ENCODE data around the gene RIPPLY2.
A peak's percentile ranks its signal among the peaks of the same experiment; 100 is the strongest.

RIPPLY2 gene

GRCh38 chr6:83853178-83854000 is at the start of gene RIPPLY2:
TSS of gene RIPPLY2 (plus strand) at chr6:83853360. CDS start at chr6:83853417, 57 bp downstream.
- DNase-seq, result peak; percentile 39 to 93 (median 91)

GRCh38 chr6:83803492-83803891 is 49.7 kb upstream of the RIPPLY2 start:
- peak in 2 of 3 experiments; percentile 26 to 67 for DNase-seq

- DNase-seq, result no peak
Observed at GRCh38 chr6:83804886-83805285, 48.3 kb upstream of the RIPPLY2 start.

GRCh38 chr6:83808005-83808404 is 45.2 kb upstream of the RIPPLY2 start:
- no peak for DNase-seq

- no peak for DNase-seq
Observed at GRCh38 chr6:83808926-83809325, 44.2 kb upstream of the RIPPLY2 start.

- no peak for DNase-seq
Observed at GRCh38 chr6:83812595-83812994, 40.6 kb upstream of the RIPPLY2 start.

GRCh38 chr6:83815631-83816272 is 37.4 kb upstream of the RIPPLY2 start:
- DNase-seq, result peak in 1 of 3 experiments; percentile 5

- no peak for DNase-seq
Observed at GRCh38 chr6:83822629-83823169, 30.5 kb upstream of the RIPPLY2 start.

- DNase-seq, result no peak
Observed at GRCh38 chr6:83824388-83824801, 28.8 kb upstream of the RIPPLY2 start.

- DNase-seq, result no peak
Observed at GRCh38 chr6:83824831-83825230, 28.3 kb upstream of the RIPPLY2 start.

GRCh38 chr6:83827050-83827449 is 26.1 kb upstream of the RIPPLY2 start:
- no peak for DNase-seq

GRCh38 chr6:83838727-83839126 is 14.4 kb upstream of the RIPPLY2 start:
- DNase-seq, result no peak

GRCh38 chr6:83844170-83844569 is 9.0 kb upstream of the RIPPLY2 start:
- DNase-seq, result no peak

- no peak for DNase-seq
Observed at GRCh38 chr6:83846291-83846690, 6.9 kb upstream of the RIPPLY2 start.

- DNase-seq, result no peak
Observed at GRCh38 chr6:83847179-83847578, 6.0 kb upstream of the RIPPLY2 start.

GRCh38 chr6:83849127-83849526 is 4.0 kb upstream of the RIPPLY2 start:
- DNase-seq, result no peak

GRCh38 chr6:83849610-83850009 is 3.5 kb upstream of the RIPPLY2 start:
- no peak for DNase-seq

GRCh38 chr6:83852528-83853177 is 507 bp upstream of the RIPPLY2 start:
- DNase-seq, result peak in 1 of 3 experiments; percentile 85

GRCh38 chr6:83854001-83854501 is 891 bp downstream of the RIPPLY2 start:
- peak; percentile 39 to 89 (median 87) for DNase-seq

GRCh38 chr6:83854766-83855165 is 1.6 kb downstream of the RIPPLY2 start:
- no peak for DNase-seq

- DNase-seq, result peak; percentile 88 to 93 (median 90)
Observed at GRCh38 chr6:83859410-83860358, 6.5 kb downstream of the RIPPLY2 start, which contains the start of gene CYB5R4. TSS of gene CYB5R4 (plus strand) at chr6:83859689. CDS start at chr6:83859783, 94 bp downstream.

- DNase-seq, result no peak
Observed at GRCh38 chr6:83860359-83860755, 7.2 kb downstream of the RIPPLY2 start.
